Kidney capillary endothelial cell (primary cell): ENCODE results near the gene KIRREL1.

Experiments used
- DNase-seq: peaks from one replicate; pipeline ENCODE4 v3.0.0-alpha.2; 2018; ENCODE audit warnings: low spot score

The KIRREL1 gene

DNA sequence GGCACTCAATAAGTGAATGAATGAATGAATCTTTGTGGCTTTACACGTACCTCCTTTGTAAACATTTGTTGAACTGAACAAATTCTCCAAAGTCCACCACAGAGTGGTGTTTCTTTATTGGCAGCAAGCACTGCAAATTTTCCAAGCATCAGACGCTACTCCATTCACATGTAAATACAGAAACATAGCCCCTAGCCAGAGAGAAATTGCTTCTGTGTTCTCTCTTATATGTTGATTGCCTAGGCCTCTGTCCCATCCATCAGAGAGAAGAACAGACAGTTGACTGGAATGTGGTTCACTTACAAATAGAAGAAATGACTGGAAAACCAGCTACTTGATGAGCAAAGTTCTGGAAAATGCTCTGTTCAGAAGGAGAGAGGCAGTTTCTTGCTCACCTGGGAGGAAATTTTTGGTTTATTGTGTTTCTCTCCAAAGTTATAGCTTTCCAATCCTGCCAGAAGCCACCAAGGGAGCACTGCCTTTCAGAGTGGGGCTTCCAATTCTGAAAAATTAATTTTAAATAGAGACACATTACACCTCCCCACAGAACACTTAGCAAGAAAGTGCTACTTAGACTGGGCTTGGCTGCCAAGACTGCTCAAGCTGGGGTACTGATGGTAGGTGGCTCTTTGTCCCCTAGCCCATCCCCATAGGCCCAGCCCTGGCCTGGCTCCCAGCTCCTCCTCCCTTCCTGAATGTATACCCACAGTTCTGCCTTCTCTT lies 18.1 kb upstream of the KIRREL1 start:
- no peak for DNase-seq

DNA sequence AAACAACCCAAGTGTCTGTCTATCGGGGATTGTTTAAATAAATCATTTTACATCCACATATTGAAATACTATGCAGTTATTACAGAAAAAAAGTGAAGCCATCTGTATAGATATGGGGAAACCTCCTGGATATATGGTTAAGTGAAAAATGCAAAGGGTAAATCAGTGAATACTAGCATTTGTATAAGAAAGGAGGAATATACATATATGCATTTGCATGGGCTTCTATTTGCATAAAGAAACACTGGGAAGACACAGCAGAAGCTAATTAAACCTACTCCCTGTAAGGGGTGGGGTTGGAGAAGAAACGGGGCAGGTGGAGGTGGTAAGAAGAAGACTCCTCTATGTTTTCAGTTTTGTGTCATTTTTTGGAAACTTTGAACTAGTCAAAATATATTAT lies 16.6 kb upstream of the KIRREL1 start:
- no peak for DNase-seq

- DNase-seq = no peak
Observed at GRCh38 chr1:157978586-157979403, 14.7 kb upstream of the KIRREL1 start.

DNA sequence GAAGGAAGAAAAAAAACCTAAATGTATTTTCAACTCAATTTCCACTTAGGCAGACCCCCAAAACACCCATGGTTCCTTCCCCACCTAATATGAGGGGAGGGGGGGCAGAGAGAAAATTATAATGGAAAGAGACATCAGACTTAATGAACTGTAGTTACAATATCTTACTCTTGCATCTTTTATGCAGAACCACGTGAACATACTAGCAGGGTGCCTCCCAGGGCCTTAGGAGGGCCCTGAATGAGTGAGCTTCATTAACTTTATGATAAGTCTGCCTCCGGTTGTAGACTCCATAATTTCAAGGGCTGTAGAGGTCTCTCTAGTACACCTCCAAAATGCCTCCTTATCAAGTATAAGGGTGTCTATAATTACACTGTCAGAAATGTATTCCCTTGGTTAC lies 11.3 kb upstream of the KIRREL1 start:
- DNase-seq = no peak

GRCh38 chr1:157983787-157984186 lies 9.7 kb upstream of the KIRREL1 start:
- no peak for DNase-seq

DNA sequence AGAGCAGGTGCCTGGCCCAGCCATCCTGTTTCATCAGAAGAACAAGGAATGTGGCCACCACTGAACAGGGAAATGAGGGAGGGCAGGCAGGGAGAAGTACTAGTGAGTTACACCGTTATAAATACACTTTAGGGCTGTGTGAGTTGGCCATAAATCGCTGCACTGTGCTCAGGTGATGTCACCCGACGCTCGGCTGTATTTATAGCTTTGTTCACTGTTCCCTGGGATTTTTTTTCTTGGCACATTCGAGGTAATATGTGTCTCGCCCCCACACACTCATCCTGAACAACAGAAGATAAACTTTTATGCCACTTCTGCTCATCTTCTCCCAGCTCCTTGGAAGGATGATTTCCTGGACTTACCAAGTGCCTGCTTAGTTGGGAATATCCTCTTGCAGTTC lies 9.0 kb upstream of the KIRREL1 start:
- DNase-seq = no peak

DNA sequence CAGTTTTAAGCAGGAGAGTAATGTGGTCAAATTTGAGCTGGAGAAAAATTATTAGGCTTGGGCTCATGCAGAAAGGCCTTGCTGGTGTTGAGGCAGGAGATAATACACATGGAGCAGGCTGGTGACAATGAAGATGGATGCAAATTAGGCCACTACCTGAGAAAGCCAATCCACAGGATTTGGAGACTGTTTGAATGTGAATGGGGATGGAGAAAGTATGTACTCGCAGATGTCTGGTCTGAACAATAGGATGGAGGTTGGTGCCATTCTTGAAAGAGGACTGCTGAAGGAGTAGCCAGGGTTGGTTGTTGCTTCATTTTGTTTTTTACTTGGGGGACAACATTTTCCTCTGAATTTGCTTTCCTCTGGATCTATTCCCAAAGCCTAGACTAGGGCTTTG lies 8.0 kb upstream of the KIRREL1 start:
- no peak for DNase-seq

DNA sequence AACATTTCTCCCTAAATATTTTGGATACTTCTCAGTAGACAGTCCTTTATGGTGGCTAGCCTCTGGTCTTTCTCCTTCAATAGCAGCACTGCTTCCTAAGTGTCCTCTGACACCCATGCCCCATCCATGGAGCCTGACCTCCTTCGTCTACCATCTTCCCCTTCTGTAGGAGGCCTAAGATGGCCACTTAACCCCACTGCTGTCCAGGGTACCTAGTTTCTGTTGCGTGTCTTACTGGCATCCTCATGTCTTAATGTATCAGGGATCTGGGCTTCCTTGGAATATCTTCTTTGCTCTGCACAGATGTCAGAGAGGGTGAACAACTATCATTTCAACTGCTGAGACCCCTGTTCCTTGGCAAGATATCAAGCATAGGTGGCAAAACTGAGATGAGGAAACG lies 5.4 kb upstream of the KIRREL1 start:
- no peak for DNase-seq

DNA sequence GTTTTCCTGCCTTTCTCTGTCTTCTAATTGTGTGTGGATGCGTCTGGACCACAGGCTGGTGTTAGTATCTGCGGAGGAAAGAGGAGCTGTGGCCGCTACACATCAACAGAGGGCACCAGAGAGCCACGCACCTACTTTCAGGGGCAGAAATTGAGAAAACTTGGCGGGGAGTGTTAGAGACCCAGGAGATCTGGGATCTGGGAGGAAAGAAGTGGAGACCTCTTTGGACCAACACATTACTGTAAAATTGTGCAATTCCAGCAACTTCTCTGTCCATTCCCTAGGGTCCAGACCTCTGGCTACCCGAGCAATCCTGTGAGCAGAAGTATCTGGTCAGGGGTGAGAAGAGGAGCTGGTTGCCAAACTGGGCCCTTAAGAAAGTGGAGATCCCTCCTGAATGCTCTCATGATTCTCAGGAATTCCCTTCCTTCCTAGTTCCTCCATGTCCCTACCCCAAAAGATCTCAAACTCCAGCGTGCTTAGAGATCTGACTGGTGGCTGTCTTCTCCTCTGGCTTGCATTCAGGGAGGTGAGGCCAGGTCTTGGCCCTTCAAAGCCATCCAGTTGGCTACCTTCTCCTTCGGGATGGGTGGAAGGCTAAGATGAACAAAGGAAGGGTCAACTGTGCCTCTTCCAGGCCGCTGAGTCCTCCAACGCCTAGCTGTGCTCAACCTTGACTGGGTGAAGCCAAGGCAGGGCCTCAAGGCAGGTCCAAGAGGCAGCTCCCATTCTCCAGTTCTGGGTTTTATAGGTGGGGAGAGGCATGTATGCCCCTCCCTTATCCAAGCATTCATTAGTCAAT lies 1.2 kb upstream of the KIRREL1 start:
- DNase-seq = no peak

DNA sequence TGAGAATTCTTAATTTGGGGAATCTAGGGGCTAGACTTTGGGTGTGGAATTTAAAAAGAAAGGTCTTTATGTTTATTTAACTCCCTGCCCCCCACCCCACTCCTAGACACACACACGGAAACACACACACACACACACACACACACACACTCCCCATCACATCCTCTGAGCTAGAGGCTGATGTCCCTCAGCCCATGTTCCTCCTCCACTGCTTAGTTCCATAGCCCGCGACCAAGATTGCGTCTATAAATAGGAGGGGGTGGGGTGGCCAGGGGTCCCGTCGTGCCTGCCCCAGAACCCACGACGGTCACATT lies 655 bp upstream of the KIRREL1 start:
- no peak for DNase-seq

DNA sequence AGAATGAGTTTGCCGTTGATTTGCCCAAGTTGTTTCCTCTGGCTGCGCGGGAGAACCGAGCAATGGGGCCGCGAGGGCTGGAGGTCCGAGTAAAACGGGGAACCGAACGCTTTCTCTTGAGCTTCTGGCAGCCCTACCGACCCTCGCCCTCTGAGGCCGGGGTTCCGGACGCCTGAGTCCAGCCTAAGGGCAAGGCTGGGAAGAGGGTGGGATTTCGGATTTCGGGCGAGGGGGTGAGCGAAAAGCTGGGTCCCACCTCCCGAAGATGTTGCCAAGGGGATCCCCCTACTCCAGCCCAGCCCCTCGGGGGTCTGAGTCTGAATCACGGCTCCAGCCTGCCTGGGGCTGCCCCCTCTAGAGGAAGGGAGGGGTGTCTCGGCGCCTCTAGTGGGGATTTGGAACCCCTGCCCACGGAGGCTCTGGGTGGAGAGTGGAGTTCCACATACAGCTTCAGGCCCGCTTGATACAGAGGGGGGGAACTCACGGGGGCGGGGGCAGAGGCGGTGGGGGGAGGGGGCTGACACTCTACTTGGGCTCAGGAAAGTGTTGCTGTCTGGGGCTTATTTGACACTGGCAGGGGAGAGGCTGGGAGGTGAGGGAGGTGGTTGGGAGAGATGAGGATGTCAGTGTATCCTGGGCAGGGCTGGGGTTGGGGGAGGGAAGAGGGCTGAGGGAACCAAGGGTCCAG lies 617 bp downstream of the KIRREL1 start:
- no peak for DNase-seq

GRCh38 chr1:157994704-157995582 lies 1.5 kb downstream of the KIRREL1 start:
- DNase-seq = no peak

- DNase-seq = no peak
Observed at GRCh38 chr1:157995583-157996169, 2.2 kb downstream of the KIRREL1 start.

GRCh38 chr1:157996433-157996832 lies 3.0 kb downstream of the KIRREL1 start:
- DNase-seq = no peak

DNA sequence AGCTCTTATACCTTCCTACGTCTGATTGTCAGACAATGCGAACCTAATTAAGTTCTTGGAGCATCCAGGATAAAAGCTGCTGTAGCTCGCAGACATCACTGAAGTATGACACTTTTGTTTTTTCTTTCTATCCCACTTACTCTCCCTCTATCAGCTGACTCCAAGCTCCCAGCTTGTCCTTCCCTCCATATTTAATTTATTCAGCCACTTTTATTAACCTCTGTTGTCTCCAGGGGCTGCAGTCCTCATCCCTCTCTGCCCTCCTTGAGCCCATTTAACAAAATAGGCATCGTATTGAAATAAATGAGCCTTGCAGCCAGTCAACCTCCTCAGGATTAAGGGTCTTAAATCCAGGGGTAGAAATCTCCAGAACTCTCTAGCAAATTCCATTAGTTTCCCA lies 7.1 kb downstream of the KIRREL1 start:
- no peak for DNase-seq

- DNase-seq = no peak
Observed at GRCh38 chr1:158002022-158002630, 8.7 kb downstream of the KIRREL1 start.

DNA sequence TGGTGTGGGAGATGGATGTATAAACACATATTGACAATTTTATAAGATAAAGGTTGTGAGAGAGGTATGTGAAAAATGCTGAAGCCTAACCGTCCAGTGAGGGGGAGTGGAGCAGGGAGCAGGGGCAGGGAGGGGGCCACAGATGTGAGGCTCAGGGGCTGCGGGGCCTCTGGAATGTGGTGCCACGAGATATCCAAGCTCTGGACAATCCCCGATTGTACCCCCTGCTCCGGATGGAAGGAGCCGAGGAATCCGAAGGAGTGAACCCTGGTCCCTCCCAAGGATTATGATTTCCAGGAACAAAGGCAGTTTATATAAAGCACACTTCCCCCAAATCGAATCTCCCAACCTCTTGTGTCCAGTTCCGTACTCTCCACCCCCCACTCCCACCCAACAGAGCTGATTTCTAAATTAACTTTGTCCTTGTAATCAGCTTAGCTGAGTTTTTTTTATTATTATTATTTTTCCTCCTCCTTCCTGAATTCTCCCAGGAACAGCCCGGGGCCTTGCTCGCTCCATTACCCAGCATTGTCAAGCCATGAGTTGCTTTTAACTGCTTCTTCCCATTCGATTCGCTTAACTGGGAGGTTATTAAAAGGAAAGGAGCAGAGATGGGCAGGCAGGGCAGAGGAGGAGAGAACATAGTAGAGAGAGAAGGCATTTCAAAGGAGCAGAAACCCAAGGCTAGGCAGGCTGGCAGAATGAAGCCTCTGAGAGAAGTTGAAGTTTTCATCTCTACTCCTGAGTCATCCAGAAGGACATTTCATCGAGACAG lies 9.4 kb downstream of the KIRREL1 start:
- DNase-seq = no peak

GRCh38 chr1:158003406-158003800 lies 10.0 kb downstream of the KIRREL1 start:
- no peak for DNase-seq

DNA sequence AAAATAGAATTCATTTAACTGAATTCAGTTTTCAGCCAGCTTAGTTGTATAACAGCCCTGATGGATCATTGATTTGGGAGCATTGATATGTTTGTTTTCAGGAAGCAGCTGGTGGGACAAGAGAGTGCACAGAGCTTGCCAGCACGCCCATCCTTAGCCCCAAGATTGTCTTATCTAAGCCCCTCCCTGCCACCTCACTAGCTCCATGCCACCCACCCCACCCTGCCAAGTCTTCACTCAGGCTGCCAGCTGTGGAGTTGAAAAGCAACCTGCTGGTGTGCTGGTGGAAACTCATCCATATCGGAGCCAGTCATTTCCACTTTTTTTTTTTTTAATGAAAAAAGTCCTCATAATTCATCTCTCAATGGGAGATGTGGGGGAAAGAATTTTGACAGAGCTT lies 11.8 kb downstream of the KIRREL1 start:
- DNase-seq = no peak

DNA sequence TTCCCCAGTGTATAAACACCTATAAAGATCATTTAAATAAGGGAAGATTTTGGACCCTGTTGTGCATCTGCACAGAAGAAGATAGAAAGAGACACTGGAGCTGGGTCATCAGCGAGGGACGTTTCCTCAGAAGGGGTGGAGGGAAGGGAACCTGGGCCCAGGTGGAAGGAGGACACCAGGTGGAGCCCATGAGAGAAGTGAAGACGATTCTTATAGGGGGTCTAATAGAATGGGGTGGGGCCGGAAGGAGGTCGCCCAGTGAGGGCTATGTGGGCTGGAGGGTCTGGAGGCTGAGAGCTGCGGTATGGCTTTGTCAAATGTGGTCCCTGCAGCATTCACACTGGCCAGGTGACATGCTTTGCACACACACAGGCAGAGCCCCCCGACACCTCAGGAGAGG lies 13.7 kb downstream of the KIRREL1 start:
- DNase-seq = no peak
